ENCODE data around the gene MMP25.

Gene MMP25

GRCh38 chr16:3015865-3016521 lies 30.4 kb upstream of the MMP25 start:
- DNase-seq (ENCODE audit: low read depth, low spot score), result no peak

DNA sequence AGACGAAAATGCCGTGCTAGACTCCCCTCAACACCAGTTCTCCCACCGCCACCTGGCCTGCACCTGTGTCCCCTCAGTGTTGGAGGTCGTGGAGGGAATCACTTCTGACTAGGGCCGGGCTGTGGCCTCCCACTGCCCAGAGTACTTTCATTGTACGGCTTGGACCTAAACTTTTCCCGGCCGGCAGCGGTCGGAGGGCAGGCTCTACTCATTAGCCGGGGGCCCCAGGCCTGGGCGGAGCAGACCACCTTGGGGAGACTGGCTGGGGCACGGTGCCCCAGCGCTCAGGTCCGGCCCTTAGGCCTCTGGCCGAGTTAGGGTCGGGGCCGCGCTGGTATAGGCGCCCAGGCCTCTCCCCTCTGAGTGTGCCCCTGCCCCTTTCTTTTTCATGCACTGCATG lies 29.0 kb upstream of the MMP25 start:
- no peak for DNase-seq (ENCODE audit: low read depth, low spot score)

DNA sequence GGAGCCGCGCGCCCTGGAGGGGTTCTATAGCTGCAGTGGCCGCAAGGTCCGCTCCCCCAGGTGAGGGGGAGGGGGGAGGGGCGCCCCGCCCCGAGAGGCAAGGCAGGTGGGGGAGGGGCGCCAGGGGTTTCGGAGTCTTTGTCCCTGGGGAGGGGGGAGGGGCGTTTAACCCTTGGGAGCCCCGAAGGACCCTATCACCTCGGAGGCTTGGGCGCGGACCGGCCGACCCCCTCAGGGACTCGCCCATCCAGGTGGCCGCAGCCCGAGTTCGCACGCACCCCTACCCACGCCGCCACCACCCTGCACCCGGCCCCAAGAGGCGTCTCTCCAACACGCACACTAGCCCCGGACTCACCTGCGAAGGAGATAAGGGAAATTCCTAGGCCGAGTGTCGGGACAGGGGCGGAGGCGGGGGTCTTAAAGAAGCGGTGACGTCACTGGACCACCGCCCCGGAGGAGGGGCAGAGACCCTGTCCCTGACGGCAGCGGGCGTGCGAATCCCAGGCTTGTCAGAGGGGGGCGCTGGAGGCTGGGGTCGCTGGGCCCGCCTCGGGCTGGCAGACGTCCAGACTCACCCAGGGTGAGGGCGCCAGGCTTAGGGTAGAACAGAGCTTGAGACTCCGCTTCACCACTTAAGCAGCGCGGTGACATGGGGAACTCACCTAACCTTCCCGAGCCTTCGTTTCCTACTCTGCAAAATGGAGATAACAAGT lies 28.4 kb upstream of the MMP25 start, which contains the start of gene CLDN6:
TSS of gene CLDN6 (minus strand) at position 390 of the 713 bp plus-strand sequence. CDS start 2,162 bp downstream, outside the sequence.
- no peak for DNase-seq (ENCODE audit: low read depth, low spot score)

DNA sequence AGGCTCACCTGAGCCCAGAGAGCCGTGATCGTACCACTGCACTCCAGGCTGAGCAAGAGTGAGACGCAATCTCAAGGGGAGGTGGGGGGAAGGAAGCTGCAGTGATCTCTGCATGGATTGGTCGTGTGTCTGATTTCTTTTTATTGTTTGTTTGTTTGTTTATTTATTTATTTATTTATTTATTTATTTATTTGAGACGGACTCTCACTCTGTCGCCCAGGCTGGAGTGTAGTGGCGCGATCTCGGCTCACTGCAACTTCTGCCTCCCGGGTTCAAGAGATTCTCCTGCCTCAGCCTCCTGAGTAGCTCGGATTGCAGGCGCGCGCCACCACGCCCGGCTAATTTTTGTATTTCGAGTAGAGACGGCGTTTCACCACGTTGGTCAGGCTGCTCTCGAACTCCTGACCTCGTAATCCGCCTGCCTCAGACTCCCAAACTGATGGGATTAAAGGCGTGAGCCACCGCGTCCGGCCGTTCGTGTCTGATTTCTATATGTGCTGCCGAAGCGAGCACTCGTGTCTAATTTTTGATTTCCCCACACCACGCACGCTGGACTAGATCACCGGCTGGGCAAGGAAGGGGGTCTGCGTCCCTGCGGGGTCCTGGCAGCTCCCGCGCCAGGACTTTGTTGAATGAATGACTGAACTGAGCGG lies 26.6 kb upstream of the MMP25 start:
- DNase-seq (ENCODE audit: low read depth, low spot score), result no peak

GRCh38 chr16:3020247-3020603 lies 26.1 kb upstream of the MMP25 start, which contains the start of gene TNFRSF12A:
TNFRSF12A (plus strand) TSS chr16:3020368; CDS start chr16:3020398, 30 bp downstream.
- no peak for DNase-seq (ENCODE audit: low read depth, low spot score)

GRCh38 chr16:3020604-3021448 lies 25.5 kb upstream of the MMP25 start:
- DNase-seq (ENCODE audit: low read depth, low spot score), result no peak

DNA sequence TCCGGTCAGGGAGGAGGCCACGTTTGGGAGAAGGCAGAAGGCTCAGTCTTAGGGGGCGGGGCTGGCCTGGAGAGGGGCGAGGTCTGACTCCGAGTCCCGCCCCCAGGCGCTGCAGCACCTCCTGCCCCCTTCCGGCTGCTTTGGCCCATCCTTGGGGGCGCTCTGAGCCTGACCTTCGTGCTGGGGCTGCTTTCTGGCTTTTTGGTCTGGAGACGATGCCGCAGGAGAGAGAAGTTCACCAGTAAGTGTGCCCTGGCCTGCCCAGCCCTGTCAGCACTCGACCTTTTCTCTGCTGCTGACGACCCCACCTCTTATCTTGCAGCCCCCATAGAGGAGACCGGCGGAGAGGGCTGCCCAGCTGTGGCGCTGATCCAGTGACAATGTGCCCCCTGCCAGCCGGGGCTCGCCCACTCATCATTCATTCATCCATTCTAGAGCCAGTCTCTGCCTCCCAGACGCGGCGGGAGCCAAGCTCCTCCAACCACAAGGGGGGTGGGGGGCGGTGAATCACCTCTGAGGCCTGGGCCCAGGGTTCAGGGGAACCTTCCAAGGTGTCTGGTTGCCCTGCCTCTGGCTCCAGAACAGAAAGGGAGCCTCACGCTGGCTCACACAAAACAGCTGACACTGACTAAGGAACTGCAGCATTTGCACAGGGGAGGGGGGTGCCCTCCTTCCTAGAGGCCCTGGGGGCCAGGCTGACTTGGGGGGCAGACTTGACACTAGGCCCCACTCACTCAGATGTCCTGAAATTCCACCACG lies 24.7 kb upstream of the MMP25 start:
- peak; percentile 58 for DNase-seq (ENCODE audit: low read depth, low spot score)

DNA sequence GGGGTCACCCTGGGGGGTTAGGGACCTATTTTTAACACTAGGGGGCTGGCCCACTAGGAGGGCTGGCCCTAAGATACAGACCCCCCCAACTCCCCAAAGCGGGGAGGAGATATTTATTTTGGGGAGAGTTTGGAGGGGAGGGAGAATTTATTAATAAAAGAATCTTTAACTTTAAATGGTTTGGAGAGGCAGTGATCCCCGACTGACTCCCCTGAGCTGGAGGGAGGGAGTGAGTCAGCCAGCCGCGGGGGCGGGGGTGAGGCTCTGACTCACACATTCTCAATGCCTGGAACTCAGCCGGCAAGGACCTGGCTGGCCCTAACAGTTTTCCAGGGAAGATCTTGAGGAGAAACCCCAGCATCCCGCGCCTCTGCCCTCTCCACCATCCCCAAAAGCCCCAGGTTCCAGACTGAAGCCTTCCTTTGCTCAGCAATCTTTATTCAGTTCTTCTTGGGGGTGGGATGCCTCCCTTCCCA lies 24.1 kb upstream of the MMP25 start:
- DNase-seq (ENCODE audit: low read depth, low spot score), result peak; percentile 78

GRCh38 chr16:3022684-3023414 lies 23.5 kb upstream of the MMP25 start:
- no peak for DNase-seq (ENCODE audit: low read depth, low spot score)

DNA sequence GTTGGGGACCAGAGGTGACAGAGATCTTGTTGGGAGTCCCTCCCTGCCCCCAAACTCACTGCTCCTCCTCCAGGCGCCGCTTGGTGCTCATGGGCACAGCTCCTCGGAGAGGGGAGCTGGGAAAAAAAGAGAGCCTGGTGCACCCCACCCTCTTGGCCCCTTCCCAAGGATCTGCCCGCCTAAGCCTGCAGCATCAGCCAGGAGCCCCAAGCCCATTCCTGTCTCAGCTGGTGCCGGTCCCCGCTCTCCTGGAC lies 23.0 kb upstream of the MMP25 start:
- no peak for DNase-seq (ENCODE audit: low read depth, low spot score)

DNA sequence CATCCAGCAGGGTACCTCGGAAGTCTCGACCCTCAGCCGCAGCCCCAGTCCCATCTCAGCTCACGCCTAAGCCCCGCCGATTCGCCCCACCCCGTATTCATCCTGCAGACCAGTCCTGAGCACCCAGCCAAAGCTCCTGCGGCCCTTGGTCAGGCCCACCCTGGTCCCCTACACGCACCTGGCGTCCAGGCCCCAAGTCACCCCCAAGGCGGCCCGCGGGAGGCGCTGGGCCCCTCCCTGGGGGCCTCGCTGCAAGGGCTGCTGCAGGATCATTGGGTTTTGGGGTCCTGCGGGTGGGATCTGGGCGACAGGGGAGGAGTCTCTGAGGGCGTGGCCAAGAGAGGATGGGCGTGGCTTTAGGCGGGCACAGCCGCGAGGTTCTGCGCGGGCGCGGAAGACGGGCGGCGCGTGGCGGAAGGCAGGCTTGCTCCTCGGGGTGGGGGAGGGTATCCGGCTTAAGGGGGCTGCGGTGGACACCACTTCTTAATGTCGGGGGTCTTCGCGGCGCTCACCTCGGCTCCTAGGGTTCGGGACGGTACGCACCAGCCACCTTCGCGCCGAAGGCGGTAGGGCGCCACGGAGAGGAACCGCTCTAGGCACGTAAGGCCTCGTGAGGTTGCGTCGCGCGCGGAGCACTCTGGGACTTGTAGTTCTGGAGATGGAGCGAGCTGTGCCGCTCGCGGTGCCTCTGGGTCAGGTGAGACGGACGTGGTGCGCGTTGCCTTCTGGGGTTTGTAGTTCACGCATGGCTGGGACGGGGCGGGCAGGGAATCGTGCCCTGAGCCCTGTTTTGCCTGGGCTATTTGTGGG lies 22.5 kb upstream of the MMP25 start, which contains the start of the genes HCFC1R1 and THOC6:
TSS of gene HCFC1R1 (minus strand) at position 274 of the 810 bp plus-strand sequence. CDS start at position 273, 1 bp downstream.
TSS of gene THOC6 (plus strand) at position 367 of the 810 bp plus-strand sequence. CDS start at position 659, 292 bp downstream.
- DNase-seq (ENCODE audit: low read depth, low spot score), result peak; percentile 85

DNA sequence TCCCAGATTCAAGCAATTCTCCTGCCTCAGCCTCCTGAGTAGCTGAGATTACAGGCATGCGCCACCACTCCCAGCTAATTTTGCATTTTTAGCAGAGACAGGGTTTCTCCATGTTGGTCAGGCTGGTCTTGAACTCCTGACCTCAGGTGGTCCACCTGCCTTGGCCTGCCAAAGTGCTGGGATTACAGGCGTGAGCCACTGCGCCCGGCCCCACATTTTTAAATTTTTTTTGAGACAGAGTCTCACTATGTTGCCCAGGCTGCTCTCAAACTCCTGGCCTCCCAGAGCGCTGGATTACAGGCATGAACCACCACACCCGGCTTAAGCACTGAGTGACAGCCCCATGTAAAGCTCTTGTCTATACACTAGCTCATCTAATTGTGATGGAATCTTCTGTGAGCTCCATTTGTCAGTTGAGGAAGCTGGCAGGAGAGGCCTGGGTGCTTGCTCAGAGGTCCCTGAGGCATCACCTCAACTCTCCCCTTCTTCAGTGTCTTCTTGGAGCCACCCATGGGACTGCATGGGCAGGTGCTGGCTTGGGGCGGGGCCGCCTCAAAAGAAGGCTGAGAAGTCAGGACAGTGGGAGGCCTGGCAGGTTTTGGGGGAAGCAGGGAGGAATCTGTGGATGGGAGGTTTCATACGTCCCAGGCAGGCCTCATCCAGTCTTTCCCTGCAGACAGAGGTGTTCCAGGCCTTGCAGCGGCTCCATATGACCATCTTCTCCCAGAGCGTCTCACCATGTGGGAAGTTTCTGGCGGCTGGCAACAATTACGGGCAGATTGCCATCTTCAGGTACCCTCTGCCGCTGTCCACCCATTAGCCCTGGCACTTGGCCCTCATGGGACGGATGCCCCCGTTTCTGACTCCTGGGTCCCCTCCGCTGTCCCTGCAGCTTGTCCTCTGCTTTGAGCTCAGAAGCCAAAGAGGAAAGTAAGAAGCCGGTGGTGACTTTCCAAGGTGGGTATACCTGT lies 21.0 kb upstream of the MMP25 start:
- no peak for DNase-seq (ENCODE audit: low read depth, low spot score)

DNA sequence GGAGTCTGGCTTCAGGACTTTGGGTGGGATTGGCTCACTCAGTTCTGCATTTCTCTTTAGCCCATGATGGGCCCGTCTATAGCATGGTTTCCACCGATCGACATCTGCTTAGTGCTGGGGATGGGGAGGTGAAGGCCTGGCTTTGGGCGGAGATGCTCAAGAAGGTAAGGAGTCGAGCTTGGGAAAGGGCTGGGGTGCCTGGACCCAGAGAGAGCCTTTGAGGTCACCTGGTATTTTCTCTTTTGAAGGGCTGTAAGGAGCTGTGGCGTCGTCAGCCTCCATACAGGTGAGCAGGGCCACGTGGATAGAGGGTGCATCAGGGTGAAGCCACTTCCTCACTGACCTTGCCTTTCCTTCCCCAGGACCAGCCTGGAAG lies 20.4 kb upstream of the MMP25 start:
- DNase-seq (ENCODE audit: low read depth, low spot score), result no peak

DNA sequence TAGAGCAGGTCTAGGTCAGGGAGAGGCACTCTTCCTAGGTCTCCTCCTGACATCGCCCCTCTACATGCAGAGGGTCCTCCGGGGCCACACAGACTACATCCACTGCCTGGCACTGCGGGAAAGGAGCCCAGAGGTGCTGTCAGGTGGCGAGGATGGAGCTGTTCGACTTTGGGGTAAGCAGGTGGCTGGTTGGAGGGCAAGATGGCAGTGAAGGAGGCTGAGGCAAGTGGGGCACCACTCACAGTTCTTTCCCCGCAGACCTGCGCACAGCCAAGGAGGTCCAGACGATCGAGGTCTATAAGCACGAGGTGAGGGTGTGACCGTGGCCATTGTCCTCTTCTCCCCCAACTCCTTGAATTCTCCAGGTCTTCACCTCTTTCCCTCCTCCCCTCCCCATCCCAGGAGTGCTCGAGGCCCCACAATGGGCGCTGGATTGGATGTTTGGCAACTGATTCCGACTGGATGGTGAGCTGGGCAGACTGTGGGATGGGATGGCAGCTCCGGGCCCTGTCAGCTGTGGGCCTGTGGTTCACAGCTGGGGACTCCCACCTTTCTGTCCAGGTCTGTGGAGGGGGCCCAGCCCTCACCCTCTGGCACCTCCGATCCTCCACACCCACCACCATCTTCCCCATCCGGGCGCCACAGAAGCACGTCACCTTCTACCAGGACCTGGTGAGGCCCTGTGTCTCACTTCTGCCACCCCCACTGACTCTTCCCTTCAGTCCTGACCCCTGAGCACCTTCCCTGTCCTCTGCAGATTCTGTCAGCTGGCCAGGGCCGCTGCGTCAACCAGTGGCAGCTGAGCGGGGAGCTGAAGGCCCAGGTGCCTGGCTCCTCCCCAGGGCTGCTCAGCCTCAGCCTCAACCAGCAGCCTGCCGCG lies 19.5 kb upstream of the MMP25 start:
- DNase-seq (ENCODE audit: low read depth, low spot score), result no peak

DNA sequence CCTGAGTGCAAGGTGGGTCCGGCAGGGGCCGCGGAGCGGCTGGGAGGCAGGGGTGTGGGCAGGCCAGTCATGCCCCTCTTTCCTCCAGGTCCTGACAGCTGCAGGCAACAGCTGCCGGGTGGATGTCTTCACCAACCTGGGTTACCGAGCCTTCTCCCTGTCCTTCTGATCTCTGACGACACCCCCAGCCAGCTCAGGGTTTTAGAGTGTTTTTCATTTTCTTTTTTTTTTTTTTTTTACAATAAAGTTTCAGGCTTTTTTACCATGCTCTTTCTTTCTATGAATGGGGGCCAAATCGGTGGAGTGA lies 18.9 kb upstream of the MMP25 start:
- DNase-seq (ENCODE audit: low read depth, low spot score), result no peak

DNA sequence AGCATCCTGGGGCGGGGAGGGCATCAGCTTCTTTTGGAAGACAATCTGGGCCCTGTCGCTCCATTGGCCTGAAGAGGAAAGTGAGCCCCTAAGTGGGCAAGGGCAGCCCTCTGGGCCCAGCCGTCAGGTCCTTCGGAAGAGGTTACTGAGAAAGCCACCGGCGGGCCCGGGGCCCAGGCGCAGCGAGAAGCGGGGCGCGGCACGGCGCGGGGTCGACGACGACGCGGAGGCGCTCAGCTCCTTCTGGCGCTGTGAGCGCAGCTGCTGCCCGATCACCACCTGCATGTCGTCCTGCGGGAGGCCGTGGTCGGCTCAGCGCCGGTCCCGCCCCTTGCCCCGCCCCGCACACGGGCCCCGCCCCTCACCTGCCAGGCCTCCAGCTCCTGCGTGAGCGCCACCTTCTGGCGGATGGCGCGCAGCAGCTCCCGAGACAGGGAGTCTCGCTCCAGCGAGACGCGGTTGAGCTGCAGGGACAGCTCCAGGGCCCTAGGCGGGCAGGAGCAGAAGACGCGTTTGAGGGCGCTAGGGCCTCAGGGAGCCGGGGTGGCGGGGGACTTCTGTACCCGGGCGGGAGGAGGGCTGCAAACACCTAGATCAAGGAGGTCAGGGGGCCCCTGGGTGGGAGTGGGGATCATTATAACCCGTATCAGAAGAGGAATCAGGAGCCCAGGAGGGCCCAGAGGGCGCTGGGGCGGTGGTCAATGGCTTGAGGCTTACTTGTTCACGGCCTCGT lies 18.2 kb upstream of the MMP25 start:
- DNase-seq (ENCODE audit: low read depth, low spot score), result peak; percentile 77
